HL-60 (cell line): Measurements from ENCODE around the gene CHN1.

Experiments
- DNase-seq, 2 experiments: peaks; one replicate each; pipeline ENCODE4 v3.0.0-alpha.2; 2010 to 2020; ENCODE audit warnings: low read depth in 1 of 2, low spot score in 1 of 2
- H3K27ac ChIP-seq: fragments of 250-450 bp; sonication (Bioruptor Pico); replicated peaks from 2 replicates; pipeline ENCODE4 v1.5.1; 2020; ENCODE audit warnings: mild to moderate bottlenecking, moderate library complexity
- H3K27me3 ChIP-seq: fragments of 250-450 bp; sonication (Bioruptor Pico); 2 replicates; pipeline ENCODE4 v1.5.1; 2021; ENCODE audit warnings: mild to moderate bottlenecking, moderate library complexity; ENCODE audit not compliant: insufficient read depth, poor library complexity, severe bottlenecking
- H3K4me3 ChIP-seq: replicated peaks from 2 replicates; pipeline ENCODE4 v1.5.1; 2011; ENCODE audit warnings: mild to moderate bottlenecking, control low read depth, low read length; ENCODE audit not compliant: insufficient read depth
- CTCF ChIP-seq: IDR thresholded peaks from one replicate; pipeline ENCODE4 v1.5.1; 2011; ENCODE audit warnings: low read length, control low read depth, inconsistent platforms; ENCODE audit not compliant: insufficient read depth
- GABPA ChIP-seq: IDR thresholded peaks from 2 replicates; pipeline ENCODE4 v1.6.1; 2012; ENCODE audit warnings: low read depth
- POLR2AphosphoS5 ChIP-seq: IDR thresholded peaks from 2 replicates; pipeline ENCODE4 v1.6.1; 2012; ENCODE audit warnings: low read depth
- REST ChIP-seq: IDR thresholded peaks from 2 replicates; pipeline ENCODE4 v1.6.1; 2012; ENCODE audit warnings: low read depth; ENCODE audit not compliant: insufficient replicate concordance
- SPI1 ChIP-seq: IDR thresholded peaks from 2 replicates; pipeline ENCODE4 v1.6.1; 2012; ENCODE audit warnings: low read depth, mild to moderate bottlenecking, borderline replicate concordance

Gene CHN1

GRCh38 chr2:174753038-174753633, 252.0 kb downstream of the CHN1 start:
- no peak for TF ChIP-seq REST
- TF ChIP-seq CTCF: no peak
- no peak for TF ChIP-seq SPI1
- TF ChIP-seq POLR2AphosphoS5: no peak
- TF ChIP-seq GABPA: no peak
- no peaks in the 10 kb centered on the region for H3K27me3 ChIP-seq
- no peak overlapping the region for H3K4me3 ChIP-seq
- no peak overlapping the region for H3K27ac ChIP-seq
- no peak for DNase-seq

GRCh38 chr2:174752403-174753037, 252.7 kb downstream of the CHN1 start:
- Histone ChIP-seq H3K4me3 (no peak overlapping the region), H3K27me3 (no peaks in the 10 kb centered on the region), H3K27ac (no peak overlapping the region)
- TF ChIP-seq POLR2AphosphoS5 (no peak), CTCF (no peak), SPI1 (no peak), REST (no peak), GABPA (no peak)
- DNase-seq: no peak

GRCh38 chr2:174750923-174751441, 254.2 kb downstream of the CHN1 start:
- no peak for DNase-seq
- Histone ChIP-seq H3K27ac (no peak overlapping the region), H3K27me3 (no peaks in the 10 kb centered on the region), H3K4me3 (no peak overlapping the region)
- TF ChIP-seq REST (no peak), GABPA (no peak), CTCF (no peak), POLR2AphosphoS5 (no peak), SPI1 (no peak)
